Measurements from ENCODE around the gene LDHD.

LDHD gene

DNA sequence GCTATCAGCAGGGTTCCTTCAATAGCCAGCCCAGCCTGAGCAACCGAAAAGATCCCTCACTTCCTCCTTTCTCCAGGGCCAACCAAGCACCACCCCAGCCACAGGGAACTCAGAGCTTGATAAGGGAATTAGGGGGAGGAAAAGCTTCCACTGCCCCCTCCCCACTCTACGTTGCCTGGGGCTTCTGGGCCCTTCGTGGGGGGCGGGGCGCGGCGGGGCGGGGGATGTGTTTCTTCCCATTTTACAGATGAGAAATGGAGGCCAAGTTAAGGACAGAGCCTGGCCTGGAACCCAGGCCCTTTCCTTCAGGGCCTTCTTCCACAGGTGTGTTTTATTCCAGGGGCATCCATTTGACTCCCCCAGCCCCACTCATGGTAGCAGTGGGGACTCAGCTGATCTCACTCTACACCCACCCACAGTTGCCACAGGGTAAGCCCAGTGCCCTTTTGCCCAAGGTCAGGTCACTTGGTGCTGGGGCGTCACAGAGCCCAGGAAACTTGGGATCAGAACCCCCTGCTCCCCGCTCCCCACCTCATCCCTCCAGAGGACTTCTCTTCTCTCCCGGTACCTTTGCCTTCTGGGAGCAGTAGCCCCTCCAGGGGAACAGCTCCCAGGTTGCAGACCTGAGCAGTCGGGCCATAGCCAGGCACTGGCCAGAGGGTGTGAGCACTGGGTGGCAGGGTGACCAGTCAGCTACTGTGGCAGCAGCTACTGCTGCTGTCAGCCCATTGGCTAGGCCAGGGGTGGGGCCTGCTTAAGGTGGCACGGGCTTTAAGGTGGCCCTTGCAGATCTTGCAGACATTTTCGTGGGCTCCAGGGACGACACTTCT is at the start of gene LDHD:
TSS of gene LDHD (minus strand) at position 700 of the 830 bp plus-strand sequence. CDS start at position 640, 60 bp downstream.
- no peak for DNase-seq (ENCODE audit: extremely low spot score)
- ChIA-PET CTCF (interaction anchor here (1.3 kb wide), 1 partner anchor 118 kb away, joined by 5 read pairs; the partner anchor contains the start of gene ZNRF1), POLR2A (no interaction called here)
- TF ChIP-seq, protein P1, sequence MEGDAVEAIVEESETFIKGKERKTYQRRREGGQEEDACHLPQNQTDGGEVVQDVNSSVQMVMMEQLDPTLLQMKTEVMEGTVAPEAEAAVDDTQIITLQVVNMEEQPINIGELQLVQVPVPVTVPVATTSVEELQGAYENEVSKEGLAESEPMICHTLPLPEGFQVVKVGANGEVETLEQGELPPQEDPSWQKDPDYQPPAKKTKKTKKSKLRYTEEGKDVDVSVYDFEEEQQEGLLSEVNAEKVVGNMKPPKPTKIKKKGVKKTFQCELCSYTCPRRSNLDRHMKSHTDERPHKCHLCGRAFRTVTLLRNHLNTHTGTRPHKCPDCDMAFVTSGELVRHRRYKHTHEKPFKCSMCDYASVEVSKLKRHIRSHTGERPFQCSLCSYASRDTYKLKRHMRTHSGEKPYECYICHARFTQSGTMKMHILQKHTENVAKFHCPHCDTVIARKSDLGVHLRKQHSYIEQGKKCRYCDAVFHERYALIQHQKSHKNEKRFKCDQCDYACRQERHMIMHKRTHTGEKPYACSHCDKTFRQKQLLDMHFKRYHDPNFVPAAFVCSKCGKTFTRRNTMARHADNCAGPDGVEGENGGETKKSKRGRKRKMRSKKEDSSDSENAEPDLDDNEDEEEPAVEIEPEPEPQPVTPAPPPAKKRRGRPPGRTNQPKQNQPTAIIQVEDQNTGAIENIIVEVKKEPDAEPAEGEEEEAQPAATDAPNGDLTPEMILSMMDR (IDR thresholded peaks at IDR 0.05; ENCODE audit: control extremely low read depth, extremely low read depth, low read depth, missing control alignments): no peak

DNA sequence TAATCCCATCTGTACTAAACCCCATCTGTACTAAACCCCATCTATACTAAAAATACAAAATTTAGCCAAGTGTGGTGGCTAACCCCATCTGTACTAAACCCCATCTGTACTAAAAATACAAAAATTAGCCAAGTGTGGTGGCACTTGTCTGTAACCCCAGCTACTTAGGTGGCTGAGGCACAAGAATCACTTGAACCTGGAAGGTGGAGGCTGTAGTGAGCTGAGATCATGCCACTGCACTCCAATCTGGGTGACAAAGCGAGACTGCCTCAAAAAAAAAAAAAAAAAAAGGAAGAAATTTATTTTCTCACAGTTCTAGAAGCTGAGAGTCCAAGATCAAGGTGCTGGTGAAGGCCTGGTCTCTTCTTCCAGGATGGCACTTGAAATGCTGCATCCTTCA is 43.8 kb upstream of the LDHD start:
- POLR2A ChIA-PET: no interaction called here
- TF ChIP-seq, protein P1 (IDR thresholded peaks at IDR 0.05; ENCODE audit: control extremely low read depth, extremely low read depth, low read depth, missing control alignments): no peak
- DNase-seq (ENCODE audit: extremely low spot score): no peak
- CTCF ChIA-PET: interaction anchor here (0.8 kb wide), 1 partner anchor 17 kb away, joined by 3 read pairs; no protein-coding TSS in a partner anchor

DNA sequence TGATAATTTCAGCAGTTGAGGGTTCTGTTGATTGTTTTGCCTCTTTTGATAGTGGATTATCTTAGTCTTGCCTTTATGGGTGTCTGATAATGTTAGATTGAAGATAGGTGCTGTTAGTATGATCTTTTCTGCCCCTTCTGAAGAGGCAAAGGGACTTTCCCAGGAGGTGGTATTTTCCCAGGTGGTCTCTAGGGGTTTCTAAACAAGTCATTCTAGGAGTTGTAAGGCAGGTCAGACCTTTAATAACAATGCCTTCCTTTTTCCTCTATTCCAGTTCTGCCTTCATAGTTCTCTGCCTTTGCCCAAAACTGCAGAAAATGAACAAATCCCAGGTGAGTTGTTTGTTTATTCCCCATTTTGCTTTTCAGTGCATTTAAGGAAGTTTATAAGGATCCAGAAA is 36.1 kb upstream of the LDHD start:
- peak; percentile 33 for DNase-seq (ENCODE audit: extremely low spot score)
- ChIA-PET CTCF (interaction anchor here (1.0 kb wide), 1 partner anchor 22 kb away, joined by 3 read pairs; no protein-coding TSS in a partner anchor), POLR2A (no interaction called here)
- TF ChIP-seq, protein P1 (IDR thresholded peaks at IDR 0.05; ENCODE audit: control extremely low read depth, extremely low read depth, low read depth, missing control alignments): no peak

DNA sequence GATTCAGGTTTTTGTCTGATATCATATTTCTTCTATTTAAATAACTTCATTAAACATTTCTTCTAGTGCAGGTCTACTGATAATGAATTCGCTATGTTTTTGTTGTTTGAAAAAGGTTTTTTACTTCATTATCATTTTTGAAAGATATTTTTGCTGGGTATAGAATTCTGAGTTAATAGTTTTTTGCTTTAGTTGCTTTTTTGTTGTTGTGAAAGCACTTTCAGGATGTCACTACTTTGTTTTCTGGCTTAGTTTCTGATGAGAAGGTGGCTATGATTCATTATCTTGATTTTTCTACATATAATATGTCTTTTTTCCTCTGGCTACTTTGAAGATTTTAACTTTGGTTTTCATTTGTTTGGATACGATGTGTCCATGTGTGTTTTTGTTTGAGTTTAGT is 35.2 kb upstream of the LDHD start:
- no peak for DNase-seq (ENCODE audit: extremely low spot score)
- POLR2A ChIA-PET: no interaction called here
- CTCF ChIA-PET: interaction anchor here (1.0 kb wide), 1 partner anchor 23 kb away, joined by 3 read pairs; no protein-coding TSS in a partner anchor
- TF ChIP-seq, protein P1 (IDR thresholded peaks at IDR 0.05; ENCODE audit: control extremely low read depth, extremely low read depth, low read depth, missing control alignments): no peak

DNA sequence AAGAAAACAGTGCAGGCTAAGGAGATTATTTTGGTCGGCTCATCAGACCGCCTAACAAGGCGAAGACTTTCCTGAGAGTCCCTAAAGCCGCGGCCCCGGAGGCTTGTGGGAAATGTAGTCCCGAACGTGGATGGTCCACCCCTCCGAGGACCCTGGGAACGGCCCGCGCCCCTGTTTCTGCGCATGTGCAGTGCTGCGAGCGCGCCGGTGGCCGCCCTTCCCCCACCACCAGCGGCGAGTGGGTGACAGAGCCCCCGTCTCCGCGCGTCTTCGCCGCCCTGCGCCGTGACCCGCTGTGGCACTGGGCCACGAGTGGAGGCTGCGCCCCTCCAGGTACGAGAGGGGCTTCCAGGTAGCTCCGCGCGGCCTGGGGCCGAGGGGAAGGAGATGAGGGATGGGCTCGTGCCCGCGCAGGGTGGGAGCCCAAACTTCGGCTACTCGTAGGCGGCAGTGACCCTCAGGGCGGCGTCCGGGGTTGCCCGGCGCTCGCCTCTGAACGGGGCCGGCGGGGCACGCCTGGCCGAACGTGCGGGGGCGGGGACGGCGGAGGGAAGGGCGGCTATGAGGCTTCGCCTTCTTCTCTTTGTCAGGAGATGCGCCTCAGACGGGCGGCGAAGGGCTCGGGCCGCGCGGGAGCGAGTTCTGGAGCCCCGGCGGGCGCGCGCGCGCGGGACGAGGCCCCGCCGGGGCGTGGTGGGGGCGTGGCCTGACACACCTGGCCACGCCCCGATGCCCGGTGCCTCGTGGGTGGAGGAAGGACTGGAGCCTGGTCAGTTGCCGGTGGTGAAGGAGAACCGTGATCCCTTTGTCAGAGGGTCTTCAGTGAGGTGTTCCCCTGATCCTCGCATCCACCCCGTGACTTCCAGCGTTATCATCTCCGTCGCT is 32.0 kb upstream of the LDHD start, which contains the start of gene ZFP1:
TSS of gene ZFP1 (plus strand) at position 214 of the 885 bp plus-strand sequence. CDS start 4,428 bp downstream, outside the sequence.
- TF ChIP-seq, protein P1 (IDR thresholded peaks at IDR 0.05; ENCODE audit: control extremely low read depth, extremely low read depth, low read depth, missing control alignments): no peak
- peak; percentile 94 for DNase-seq (ENCODE audit: extremely low spot score)
- ChIA-PET CTCF (interaction anchor here (3.6 kb wide), 1 partner anchor 37 kb away, joined by 13 read pairs; no protein-coding TSS in a partner anchor), POLR2A (no interaction called here)

DNA sequence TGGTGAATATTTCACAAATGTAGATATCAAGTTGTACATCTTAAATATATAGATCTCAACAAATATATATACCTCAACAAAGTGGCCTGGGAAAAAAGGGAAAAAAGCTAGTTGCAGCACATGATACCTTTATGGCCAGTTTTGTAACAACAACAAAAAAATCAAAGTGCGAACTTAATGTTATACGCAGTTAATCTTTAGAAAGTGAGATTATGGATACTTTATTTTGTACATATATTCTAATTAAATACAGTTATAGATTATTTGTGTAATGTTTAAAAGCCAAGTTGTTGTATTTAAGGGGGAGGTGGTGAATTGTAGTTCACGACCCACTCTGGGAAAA is 31.4 kb upstream of the LDHD start:
- no peak for DNase-seq (ENCODE audit: extremely low spot score)
- CTCF ChIA-PET: interaction anchor here (0.8 to 3.6 kb wide), 2 partner anchors 17 to 37 kb away, joined by 3 to 13 read pairs; no protein-coding TSS in a partner anchor
- TF ChIP-seq, protein P1 (IDR thresholded peaks at IDR 0.05; ENCODE audit: control extremely low read depth, extremely low read depth, low read depth, missing control alignments): no peak
- POLR2A ChIA-PET: no interaction called here

Data from GM10248 (cell line).